Measurements from ENCODE around the gene FADS3.

GRCh38 chr11:61837411-61838005 is 53.8 kb downstream of the FADS3 start:
- TF ChIP-seq POLR2A (IDR thresholded peaks at IDR 0.05): no peak
- TF ChIP-seq CTCF (IDR thresholded peaks at IDR 0.05): no peak
- TF ChIP-seq POLR2AphosphoS5 (IDR thresholded peaks at IDR 0.05): no peak

Measured in breast epithelium (tissue), 3 donors.